GM19193 (cell line): ENCODE results near the gene MPDZ.

Source experiments
- POLR2A ChIP-seq: IDR thresholded peaks from 4 replicates; pipeline ENCODE4 v1.6.1; 2011; ENCODE audit not compliant: insufficient read depth, insufficient read length; ENCODE audit errors: extremely low read depth

The MPDZ gene

GRCh38 chr9:13173553-13173952 is 105.9 kb downstream of the MPDZ start:
- TF ChIP-seq POLR2A: no peak

- no peak for TF ChIP-seq POLR2A
Observed at GRCh38 chr9:13171261-13171660, 108.2 kb downstream of the MPDZ start.

- TF ChIP-seq POLR2A: no peak
Observed at GRCh38 chr9:13166996-13167395, 112.5 kb downstream of the MPDZ start.

- TF ChIP-seq POLR2A: no peak
Observed at GRCh38 chr9:13165956-13166355, 113.5 kb downstream of the MPDZ start.

- TF ChIP-seq POLR2A: no peak
Observed at GRCh38 chr9:13165236-13165945, 114.1 kb downstream of the MPDZ start.

- TF ChIP-seq POLR2A: no peak
Observed at GRCh38 chr9:13163946-13164345, 115.5 kb downstream of the MPDZ start.

- no peak for TF ChIP-seq POLR2A
Observed at GRCh38 chr9:13163287-13163686, 116.2 kb downstream of the MPDZ start.

- TF ChIP-seq POLR2A: no peak
Observed at GRCh38 chr9:13160051-13160450, 119.4 kb downstream of the MPDZ start.

- TF ChIP-seq POLR2A: no peak
Observed at GRCh38 chr9:13158986-13159385, 120.5 kb downstream of the MPDZ start.

GRCh38 chr9:13151489-13151888 is 128.0 kb downstream of the MPDZ start:
- no peak for TF ChIP-seq POLR2A

- no peak for TF ChIP-seq POLR2A
Observed at GRCh38 chr9:13149454-13149853, 130.0 kb downstream of the MPDZ start.

GRCh38 chr9:13146840-13147239 is 132.7 kb downstream of the MPDZ start:
- TF ChIP-seq POLR2A: no peak

- no peak for TF ChIP-seq POLR2A
Observed at GRCh38 chr9:13145340-13145739, 134.2 kb downstream of the MPDZ start.

GRCh38 chr9:13144166-13144775 is 135.2 kb downstream of the MPDZ start:
- TF ChIP-seq POLR2A: no peak

GRCh38 chr9:13143281-13143680 is 136.2 kb downstream of the MPDZ start:
- TF ChIP-seq POLR2A: no peak

GRCh38 chr9:13142776-13143175 is 136.7 kb downstream of the MPDZ start:
- no peak for TF ChIP-seq POLR2A

GRCh38 chr9:13141629-13142028 is 137.9 kb downstream of the MPDZ start:
- no peak for TF ChIP-seq POLR2A

GRCh38 chr9:13140843-13141592 is 138.5 kb downstream of the MPDZ start:
- TF ChIP-seq POLR2A: no peak
